ENCODE data around the gene CDH22. TPM values are rescaled to one million over a fixed set of nuclear protein-coding genes. Genes with fewer than 3 reads are reported as not detected.

The CDH22 gene
- total and polyA plus RNA-seq, 12 donors, result 0.04 to 11.0 (median 0.64) TPM

DNA sequence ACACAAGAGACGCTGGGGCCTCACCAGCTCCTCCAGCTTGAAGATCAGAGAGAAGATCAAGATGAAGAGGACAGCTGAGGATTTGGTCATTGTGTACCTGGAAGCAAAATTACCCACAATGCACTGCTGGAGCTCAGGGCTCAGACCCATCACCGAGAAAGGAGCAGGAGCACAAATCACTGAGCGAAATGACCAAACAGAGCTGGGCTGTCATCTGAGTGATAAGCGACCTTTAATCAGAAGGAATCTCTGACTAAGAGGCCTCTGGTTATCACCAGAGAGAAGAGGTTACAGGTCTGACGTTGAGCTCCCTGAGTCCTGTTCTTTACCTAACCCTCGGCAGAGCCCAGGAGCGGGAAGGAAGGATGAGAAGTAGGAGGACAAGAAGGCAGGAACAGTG is 47.5 kb upstream of the CDH22 start:
- H3K27me3 ChIP-seq, result no peaks in the 10 kb centered on the region
- DNase-seq (no peak), ATAC-seq (no peak)
- peaks cover 15 to 52% (median 46%) of the 10 kb centered on the region in 9 donors for H3K4me1 ChIP-seq
- H3K4me3 ChIP-seq, result no peak overlapping the region
- H3K27ac ChIP-seq, result peak overlapping the region in 1 of 10 donors; percentile 10
- no peaks in the 10 kb centered on the region for H3K9me3 ChIP-seq
- intact Hi-C loops (cut with DNase I), result loop anchor here in 2 of 10 donors (10.0 kb wide), 1 partner anchor 331 kb away; the partner anchor contains the start of gene SLC12A5 (in 2 of the 2)
- WGBS, 2 donors, result 77 to 78% methylated on average over 7 of the region's 7 CpGs
- no peak for TF ChIP-seq CTCF (IDR thresholded peaks at IDR 0.05)
- peaks cover 0 to 57% (median 5%) of the 10 kb centered on the region in 9 donors for H3K36me3 ChIP-seq

DNA sequence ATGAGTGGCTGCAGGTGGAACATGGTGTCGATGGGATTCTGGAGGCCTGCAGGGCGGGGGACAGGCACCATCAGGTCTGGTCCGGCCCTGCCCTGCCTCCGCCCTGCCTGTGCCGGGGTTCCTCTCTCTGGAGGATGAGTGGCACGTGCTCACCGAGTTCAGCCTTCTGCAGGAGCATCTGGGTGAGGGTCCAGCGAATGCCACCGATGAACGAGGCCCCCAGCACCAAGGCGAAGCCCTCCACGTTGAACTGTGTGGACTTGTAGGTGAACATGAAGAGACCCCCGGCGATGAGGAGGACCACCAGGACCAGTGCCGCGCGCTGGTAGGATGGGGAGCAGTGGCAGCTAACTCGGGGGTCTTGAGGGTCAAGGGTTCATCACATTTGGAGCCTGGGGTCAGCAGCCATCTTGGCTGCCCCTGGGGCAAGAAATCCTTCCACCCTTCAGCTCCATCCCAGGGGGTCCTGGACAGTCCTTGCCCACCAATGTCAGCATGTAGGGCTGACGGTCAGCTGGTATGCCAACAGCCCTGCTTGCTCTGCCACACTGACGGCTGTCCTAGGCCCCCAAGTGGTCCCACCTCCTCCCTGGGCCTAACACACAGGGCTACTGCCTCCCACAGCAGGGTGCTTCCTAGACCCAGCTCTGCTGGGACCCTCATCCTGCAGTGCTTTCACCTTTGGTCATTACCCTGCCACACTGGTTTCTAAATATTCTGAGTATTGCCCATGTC is 46.8 kb upstream of the CDH22 start:
- no peak for TF ChIP-seq CTCF (IDR thresholded peaks at IDR 0.05)
- no peak for DNase-seq
- intact Hi-C loops (cut with DNase I), result loop anchor here in 2 of 10 donors (10.0 kb wide), 1 partner anchor 330 kb away; the partner anchor contains the start of gene SLC12A5 (in 2 of the 2)
- no peak overlapping the region for H3K27ac ChIP-seq
- WGBS, 2 donors, result 93 to 94% methylated on average over 20 of the region's 20 CpGs
- no peak overlapping the region for H3K4me3 ChIP-seq
- H3K27me3 ChIP-seq, result no peaks in the 10 kb centered on the region
- H3K36me3 ChIP-seq, result peaks cover 0 to 64% (median 8%) of the 10 kb centered on the region in 9 donors
- H3K4me1 ChIP-seq, result peaks cover 15 to 49% (median 41%) of the 10 kb centered on the region in 9 donors
- no peak for ATAC-seq
- H3K9me3 ChIP-seq, result no peaks in the 10 kb centered on the region

- Histone ChIP-seq H3K4me1 (peaks cover 15 to 39% (median 35%) of the 10 kb centered on the region in 9 donors), H3K9me3 (no peaks in the 10 kb centered on the region), H3K4me3 (no peak overlapping the region), H3K27me3 (no peaks in the 10 kb centered on the region), H3K27ac (no peak overlapping the region), H3K36me3 (peaks cover 0 to 73% (median 12%) of the 10 kb centered on the region in 9 donors)
- ATAC-seq, result no peak
- WGBS, 2 donors, result 85 to 90% methylated on average over 4 of the region's 4 CpGs
- TF ChIP-seq CTCF (IDR thresholded peaks at IDR 0.05), result no peak
- no peak for DNase-seq
- intact Hi-C loops (cut with DNase I), result loop anchor here in 2 of 10 donors (10.0 kb wide), 1 partner anchor 329 kb away; the partner anchor contains the start of gene SLC12A5 (in 2 of the 2)
These were observed 45.9 kb upstream of the CDH22 start for GRCh38 chr20:46354207-46354555.

DNA sequence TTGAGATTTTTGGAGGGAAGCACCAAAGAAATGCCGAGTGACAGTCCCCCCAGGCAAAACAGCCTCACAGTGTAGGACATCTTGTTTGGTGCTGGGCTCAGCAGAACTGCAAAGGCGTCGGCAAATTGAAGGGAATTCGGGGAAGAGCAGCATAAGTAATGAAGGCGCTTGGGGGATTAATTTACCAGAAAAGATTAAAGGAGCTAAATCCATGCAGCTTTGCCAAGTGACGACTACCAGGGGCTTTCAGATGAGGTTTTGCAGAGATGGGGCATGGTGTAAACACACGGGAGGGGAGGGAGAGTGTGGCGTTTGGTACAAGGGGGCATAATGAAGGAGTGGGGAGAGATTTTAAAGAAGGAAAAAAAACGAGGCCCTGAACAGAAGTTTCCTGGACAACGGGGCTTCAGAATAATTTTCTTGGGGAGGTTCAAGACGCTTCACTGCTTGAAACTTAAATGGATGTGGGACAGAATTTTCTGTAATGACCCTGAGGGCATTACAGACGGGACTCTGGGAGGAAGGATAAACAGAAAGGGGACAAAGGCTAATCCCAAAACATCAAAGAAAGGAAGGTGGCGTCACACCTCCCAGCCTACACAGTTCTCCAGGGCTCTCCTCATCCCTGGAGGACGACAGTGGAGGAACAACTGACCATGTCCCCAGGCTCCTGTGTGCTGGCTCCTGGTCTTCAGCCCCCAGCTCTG is 45.4 kb upstream of the CDH22 start:
- Histone ChIP-seq H3K27ac (no peak overlapping the region), H3K4me3 (no peak overlapping the region), H3K36me3 (peaks cover 0 to 76% (median 12%) of the 10 kb centered on the region in 9 donors), H3K9me3 (no peaks in the 10 kb centered on the region), H3K27me3 (no peaks in the 10 kb centered on the region), H3K4me1 (peaks cover 14 to 39% (median 30%) of the 10 kb centered on the region in 9 donors)
- DNase-seq (no peak), ATAC-seq (no peak)
- intact Hi-C loops (cut with DNase I), result loop anchor here in 2 of 10 donors (10.0 kb wide), 1 partner anchor 329 kb away; the partner anchor contains the start of gene SLC12A5 (in 2 of the 2)
- no peak for TF ChIP-seq CTCF (IDR thresholded peaks at IDR 0.05)
- WGBS, 2 donors, result 80 to 86% methylated on average over 14 of the region's 14 CpGs

Data from heart right ventricle (tissue), 16 donors.